ENCODE results near the gene EHF. TPM values are rescaled to one million over a fixed set of nuclear protein-coding genes. Genes with fewer than 3 reads are reported as not detected.
"Not testable (repeated sequence)": the region's sequence is repeated elsewhere in the genome, so short reads cannot be mapped to it uniquely, and the experiment has no call there.

The EHF gene
- total RNA-seq, 6 experiments from 2014 or later, result 0.09 TPM; not detected in 5

DNA sequence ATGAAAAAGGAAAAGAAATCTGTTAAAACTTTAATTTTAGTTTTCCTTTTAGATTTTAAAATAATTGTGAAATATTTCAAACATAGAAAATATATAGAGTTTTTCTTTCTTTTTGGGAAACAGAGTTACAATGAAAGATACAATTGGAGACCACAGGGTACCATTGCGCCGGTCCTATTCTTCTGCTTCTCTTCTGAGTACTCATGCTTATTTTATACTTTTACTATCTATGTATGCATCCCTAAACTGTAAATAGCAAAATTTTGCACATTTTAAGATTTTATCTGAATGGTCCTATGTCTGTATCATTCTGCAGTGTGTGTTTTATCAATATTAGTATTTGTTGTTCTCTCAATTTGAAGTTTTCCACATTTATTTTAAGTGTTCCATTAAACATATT is 65.0 kb downstream of the EHF start:
- H3K27ac Mint-ChIP-seq, result no peak overlapping the region
- no peaks in the 10 kb centered on the region for H3K36me3 Mint-ChIP-seq (ENCODE audit: low read depth)
- H3K4me1 Mint-ChIP-seq (ENCODE audit: low read depth), result peaks cover 36% of the 10 kb centered on the region
- no peak overlapping the region; the same call in 1 of the 2 replicates for H3K4me3 Mint-ChIP-seq
- no peaks in the 10 kb centered on the region for H3K9me3 Mint-ChIP-seq
- DNase-seq, result no peak
- peaks cover 3% of the 10 kb centered on the region for H3K27me3 Mint-ChIP-seq (ENCODE audit: insufficient read depth)
- no peak for TF ChIP-seq CTCF (IDR thresholded peaks at IDR 0.05)

GRCh38 chr11:34692299-34692698 is 71.4 kb downstream of the EHF start:
- H3K27me3 Mint-ChIP-seq (ENCODE audit: insufficient read depth), result peaks cover 13% of the 10 kb centered on the region
- H3K36me3 Mint-ChIP-seq (ENCODE audit: low read depth); H3K9me3 Mint-ChIP-seq; H3K4me1 Mint-ChIP-seq (ENCODE audit: low read depth); H3K27ac Mint-ChIP-seq; H3K4me3 Mint-ChIP-seq; DNase-seq: not testable (repeated sequence)

- Mint-ChIP-seq H3K9me3 (peaks cover 6% of the 10 kb centered on the region), H3K4me1 (ENCODE audit: low read depth) (no peaks in the 10 kb centered on the region), H3K27ac (no peak overlapping the region), H3K4me3 (no peak overlapping the region), H3K27me3 (ENCODE audit: insufficient read depth) (peaks cover 22% of the 10 kb centered on the region), H3K36me3 (ENCODE audit: low read depth) (peaks cover 4% of the 10 kb centered on the region; the same call in 1 of the 2 replicates)
- TF ChIP-seq CTCF (IDR thresholded peaks at IDR 0.05), result no peak
- DNase-seq, result no peak
Observed at GRCh38 chr11:34696862-34697261, 76.0 kb downstream of the EHF start.

- Mint-ChIP-seq H3K36me3 (ENCODE audit: low read depth) (no peaks in the 10 kb centered on the region), H3K4me3 (no peak overlapping the region), H3K4me1 (ENCODE audit: low read depth) (no peaks in the 10 kb centered on the region), H3K9me3 (peaks cover 5% of the 10 kb centered on the region), H3K27ac (no peak overlapping the region), H3K27me3 (ENCODE audit: insufficient read depth) (peaks cover 9% of the 10 kb centered on the region; the same call in 1 of the 2 replicates)
- DNase-seq, result no peak
- no peak for TF ChIP-seq CTCF (IDR thresholded peaks at IDR 0.05)
Observed at GRCh38 chr11:34706709-34707461, 86.0 kb downstream of the EHF start.

- no peaks in the 10 kb centered on the region for H3K4me1 Mint-ChIP-seq (ENCODE audit: low read depth)
- peaks cover 11% of the 10 kb centered on the region for H3K9me3 Mint-ChIP-seq
- no peak for DNase-seq
- H3K36me3 Mint-ChIP-seq (ENCODE audit: low read depth), result no peaks in the 10 kb centered on the region; the same call in 1 of the 2 replicates
- TF ChIP-seq CTCF (IDR thresholded peaks at IDR 0.05), result no peak
- no peak overlapping the region for H3K4me3 Mint-ChIP-seq
- peaks cover 11% of the 10 kb centered on the region; the same call in 1 of the 2 replicates for H3K27me3 Mint-ChIP-seq (ENCODE audit: insufficient read depth)
- no peak overlapping the region for H3K27ac Mint-ChIP-seq
Observed at GRCh38 chr11:34707462-34707840, 86.6 kb downstream of the EHF start.

Other genes with a start within 250 kb of the EHF start
- gene CAT, start 182.2 kb upstream of the EHF start, total RNA-seq (2021; fragmentation: NEBNext Ultra II Directional; extraction: Animal tissue kit (Norgen Biotek cat#: 25700)), result 10 to 100 TPM; 36.7 to 47.4 (median 42.9) TPM
- gene ELF5, start 107.3 kb upstream of the EHF start, total RNA-seq (2021; fragmentation: NEBNext Ultra II Directional; extraction: Animal tissue kit (Norgen Biotek cat#: 25700)), result not detected

Measured in HFFc6 (cell line).